H1 (cell line): ENCODE data around the gene CYGB. TPM values are rescaled to one million over a fixed set of nuclear protein-coding genes. Genes with fewer than 3 reads are reported as not detected.

Experiments used
- CBX5 ChIP-seq: fragments of 300-800, 300-1000 bp; sonication (generic); IDR thresholded peaks from 2 replicates; pipeline ENCODE4 v1.7.1; 2016; ENCODE audit warnings: antibody characterized with exemption, low read length, low read depth
- CTBP2 ChIP-seq: IDR thresholded peaks from 2 replicates; pipeline ENCODE4 v1.7.0; 2011; ENCODE audit warnings: borderline replicate concordance, mild to moderate bottlenecking, moderate library complexity, mixed read lengths, low read length; ENCODE audit not compliant: insufficient read depth, insufficient read length
- EGR1 ChIP-seq: IDR thresholded peaks from 2 replicates; pipeline ENCODE4 v1.6.1; 2011; ENCODE audit warnings: low read depth, low read length, borderline replicate concordance
- GTF2F1 ChIP-seq: IDR thresholded peaks from 2 replicates; pipeline ENCODE4 v1.6.1; 2012; ENCODE audit warnings: low read depth, low read length, improper control_type of control experiment, borderline replicate concordance
- KDM4A ChIP-seq: IDR thresholded peaks from one replicate; pipeline ENCODE4 v1.7.1; 2012; ENCODE audit warnings: low read depth, mild to moderate bottlenecking, moderate library complexity, low read length, inconsistent platforms; ENCODE audit not compliant: severe bottlenecking
- KDM5A ChIP-seq: fragments of 200-600 bp; IDR thresholded peaks from 2 replicates; pipeline ENCODE4 v1.7.1; 2012; ENCODE audit warnings: mild to moderate bottlenecking, low read length, inconsistent platforms, mixed read lengths
- SP1 ChIP-seq: IDR thresholded peaks from 2 replicates; pipeline ENCODE4 v1.6.1; 2011; ENCODE audit warnings: low read depth, low read length
- TAF1 ChIP-seq: IDR thresholded peaks from 2 replicates; pipeline ENCODE4 v1.6.1; 2011; ENCODE audit warnings: mild to moderate bottlenecking, low read depth, low read length
- polyA plus RNA-seq, 7 experiments: library from polyadenylated mRNA; depleted of rRNA in 3 of 7; stranded (reverse) in 5 of 7; unstranded in 2 of 7; fragments of >200 nt in 5 of 7; fragments of 200-250 nt in 2 of 7; gene quantifications; 1 replicate in 5 of 7; 2 replicates in 1 of 7; 4 replicates in 1 of 7; pipeline versions ENCODE4 v1.2.1 to v1.2.3, GENCODE V29; 2011 to 2013; ENCODE audit warnings: missing spikeins in 2 of 7, mixed read lengths in 2 of 7
- total RNA-seq: library from RNA; stranded (reverse); fragmentation: NEBNext Ultra II Directional; extraction: Animal tissue kit (Norgen Biotek cat#: 25700); gene quantifications from 2 replicates; pipeline ENCODE4 v1.2.1, GENCODE V29; 2021

CYGB gene
- total and polyA plus RNA-seq, 2 of the 8 experiments (the other 6 are each of a cell fraction or from before 2014, with no cell fraction given): 2.7 to 3.7 TPM

- TF ChIP-seq GTF2F1 (no peak), EGR1 (no peak), CBX5 (no peak), CTBP2 (no peak), KDM5A (no peak), TAF1 (no peak), KDM4A (no peak), SP1 (no peak)
These were observed 41.0 kb downstream of the CYGB start (continued) for GRCh38 chr17:76496464-76496863.
